ENCODE data around the gene NAPB.

DNA sequence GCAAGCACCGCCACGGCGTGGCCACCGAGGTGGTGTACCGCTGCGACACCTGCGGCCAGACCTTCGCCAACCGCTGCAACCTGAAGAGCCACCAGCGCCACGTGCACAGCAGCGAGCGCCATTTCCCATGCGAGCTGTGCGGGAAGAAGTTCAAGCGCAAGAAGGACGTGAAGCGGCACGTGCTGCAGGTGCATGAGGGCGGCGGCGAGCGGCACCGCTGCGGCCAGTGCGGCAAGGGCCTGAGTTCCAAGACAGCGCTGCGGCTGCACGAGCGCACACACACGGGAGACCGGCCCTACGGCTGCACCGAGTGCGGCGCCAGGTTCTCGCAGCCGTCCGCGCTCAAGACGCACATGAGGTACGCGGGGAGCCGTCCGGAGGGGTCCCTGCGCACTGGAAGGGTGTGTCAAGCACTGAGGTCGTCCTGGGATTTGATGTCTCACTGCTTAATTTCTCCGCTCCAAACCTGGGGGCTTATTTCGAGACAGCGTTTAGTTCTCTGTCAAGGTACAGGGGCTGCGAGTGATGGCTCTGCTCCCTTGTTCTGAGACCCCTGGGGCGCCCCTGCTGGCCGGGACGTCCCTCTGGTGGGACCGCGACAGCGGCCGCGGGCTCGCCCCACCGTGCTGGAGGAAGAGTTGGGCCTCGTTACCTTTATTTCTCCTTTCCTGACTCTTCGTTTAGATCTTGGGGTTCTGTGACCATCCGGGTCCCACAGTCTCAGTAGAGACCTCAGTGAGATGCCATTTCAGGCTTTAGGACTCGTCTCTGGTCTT, 55.7 kb downstream of the NAPB start:
- TF ChIP-seq, protein P1, sequence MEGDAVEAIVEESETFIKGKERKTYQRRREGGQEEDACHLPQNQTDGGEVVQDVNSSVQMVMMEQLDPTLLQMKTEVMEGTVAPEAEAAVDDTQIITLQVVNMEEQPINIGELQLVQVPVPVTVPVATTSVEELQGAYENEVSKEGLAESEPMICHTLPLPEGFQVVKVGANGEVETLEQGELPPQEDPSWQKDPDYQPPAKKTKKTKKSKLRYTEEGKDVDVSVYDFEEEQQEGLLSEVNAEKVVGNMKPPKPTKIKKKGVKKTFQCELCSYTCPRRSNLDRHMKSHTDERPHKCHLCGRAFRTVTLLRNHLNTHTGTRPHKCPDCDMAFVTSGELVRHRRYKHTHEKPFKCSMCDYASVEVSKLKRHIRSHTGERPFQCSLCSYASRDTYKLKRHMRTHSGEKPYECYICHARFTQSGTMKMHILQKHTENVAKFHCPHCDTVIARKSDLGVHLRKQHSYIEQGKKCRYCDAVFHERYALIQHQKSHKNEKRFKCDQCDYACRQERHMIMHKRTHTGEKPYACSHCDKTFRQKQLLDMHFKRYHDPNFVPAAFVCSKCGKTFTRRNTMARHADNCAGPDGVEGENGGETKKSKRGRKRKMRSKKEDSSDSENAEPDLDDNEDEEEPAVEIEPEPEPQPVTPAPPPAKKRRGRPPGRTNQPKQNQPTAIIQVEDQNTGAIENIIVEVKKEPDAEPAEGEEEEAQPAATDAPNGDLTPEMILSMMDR (IDR thresholded peaks at IDR 0.05), result no peak
- TF ChIP-seq POLR2A (IDR thresholded peaks at IDR 0.05), result no peak
